Cardiac fibroblast (primary cell): Measurements from ENCODE around the gene ALG14.

ENCODE experiments used
- DNase-seq, 2 donors: peaks; one replicate each; pipeline versions ENCODE4 v3.0.0 to v3.0.0-alpha.2; 2010; ENCODE audit warnings: low read depth in 2 of 2
- H3K4me3 ChIP-seq, 2 donors: replicated peaks in 1 of 2; 1 replicate in 1 of 2; 2 replicates in 1 of 2; pipeline ENCODE4 v1.5.1; 2011; ENCODE audit warnings: low read depth in 2 of 2, low read length in 2 of 2, mild to moderate bottlenecking in 2 of 2, moderate library complexity in 1 of 2
- CTCF ChIP-seq: IDR thresholded peaks from one replicate; pipeline ENCODE4 v1.5.1; 2011; ENCODE audit warnings: low read depth, mild to moderate bottlenecking, low read length, inconsistent platforms

ALG14 gene

GRCh38 chr1:95010158-95010557, 62.6 kb downstream of the ALG14 start:
- no peak for TF ChIP-seq CTCF
- DNase-seq = no peak
- H3K4me3 ChIP-seq = no peak overlapping the region

GRCh38 chr1:95007687-95008086, 65.1 kb downstream of the ALG14 start:
- TF ChIP-seq CTCF = no peak
- no peak for DNase-seq
- H3K4me3 ChIP-seq = no peak overlapping the region

GRCh38 chr1:95006681-95007080, 66.1 kb downstream of the ALG14 start:
- DNase-seq = peak in 1 of 2 donors; percentile 29
- TF ChIP-seq CTCF = no peak
- H3K4me3 ChIP-seq = no peak overlapping the region

DNA sequence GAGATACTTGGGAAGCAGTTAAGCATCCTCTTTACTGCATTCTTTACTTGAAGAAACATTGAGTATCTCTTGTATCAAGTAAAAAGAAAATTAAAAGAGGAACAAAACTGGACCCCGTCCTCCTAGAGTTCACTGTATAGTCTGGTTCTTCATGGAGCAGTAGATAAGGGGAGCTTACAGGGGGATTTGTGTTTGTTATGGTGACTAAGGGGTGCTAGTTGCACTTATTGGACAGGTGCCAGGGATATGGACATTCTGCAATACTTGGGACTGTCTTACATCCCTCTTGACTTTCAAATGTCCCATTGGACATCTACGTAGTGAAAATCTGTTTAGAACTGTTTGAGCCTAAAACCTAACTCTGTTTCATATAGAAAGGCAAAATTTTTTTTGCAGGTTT, 67.2 kb downstream of the ALG14 start:
- DNase-seq = no peak
- no peak overlapping the region for H3K4me3 ChIP-seq
- no peak for TF ChIP-seq CTCF

DNA sequence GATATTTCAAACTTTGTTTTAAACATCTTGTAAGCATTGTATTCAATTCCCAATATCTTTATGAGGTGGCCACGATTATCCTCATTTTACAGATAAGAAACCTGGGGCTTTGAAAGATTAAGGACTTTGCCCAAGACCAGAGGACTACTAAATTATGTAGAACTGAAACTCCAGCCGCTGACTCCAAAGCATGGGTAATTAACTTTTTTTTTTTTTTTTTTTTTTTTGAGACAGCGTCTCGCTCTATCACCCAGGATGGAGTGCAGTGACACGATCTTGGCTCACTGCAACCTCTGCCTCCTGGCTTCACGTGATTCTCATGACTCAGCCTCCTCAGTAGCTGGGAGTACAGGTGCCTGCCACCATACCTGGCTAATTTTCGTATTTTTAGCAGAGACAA, 68.7 kb downstream of the ALG14 start:
- DNase-seq = no peak
- H3K4me3 ChIP-seq = no peak overlapping the region
- no peak for TF ChIP-seq CTCF

DNA sequence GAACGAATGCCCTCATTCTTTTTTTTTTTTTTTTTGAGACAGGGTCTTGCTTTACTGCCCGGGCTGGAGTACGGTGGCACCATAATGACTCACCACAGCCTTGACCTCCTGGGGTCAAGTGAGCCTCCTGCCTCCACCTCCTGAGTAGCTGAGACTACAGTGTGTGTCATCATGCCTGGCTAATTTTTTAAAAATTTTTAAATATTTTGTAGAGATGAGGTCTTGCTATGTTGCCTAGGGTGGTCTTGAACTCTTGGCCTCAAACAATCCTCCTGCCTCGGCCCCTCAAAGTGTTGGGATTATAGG, 69.4 kb downstream of the ALG14 start:
- no peak overlapping the region for H3K4me3 ChIP-seq
- peak in 1 of 2 donors; percentile 51 for DNase-seq
- no peak for TF ChIP-seq CTCF
